Stimulated activated CD8-positive, alpha-beta memory T cell treated with anti-CD3 and anti-CD28 coated beads, Interleukin-12 subunit alpha, Interleukin-12 subunit beta, amount 100 ng/mL, for 1 hour (primary cell): ENCODE results near the gene DNAH14.
"Not testable (repeated sequence)": the region's sequence is repeated elsewhere in the genome, so short reads cannot be mapped to it uniquely, and the experiment has no call there.

Experiments
- DNase-seq: peaks from one replicate; pipeline ENCODE4 v3.0.0-alpha.2; 2020; ENCODE audit warnings: low read depth

The DNAH14 gene

DNA sequence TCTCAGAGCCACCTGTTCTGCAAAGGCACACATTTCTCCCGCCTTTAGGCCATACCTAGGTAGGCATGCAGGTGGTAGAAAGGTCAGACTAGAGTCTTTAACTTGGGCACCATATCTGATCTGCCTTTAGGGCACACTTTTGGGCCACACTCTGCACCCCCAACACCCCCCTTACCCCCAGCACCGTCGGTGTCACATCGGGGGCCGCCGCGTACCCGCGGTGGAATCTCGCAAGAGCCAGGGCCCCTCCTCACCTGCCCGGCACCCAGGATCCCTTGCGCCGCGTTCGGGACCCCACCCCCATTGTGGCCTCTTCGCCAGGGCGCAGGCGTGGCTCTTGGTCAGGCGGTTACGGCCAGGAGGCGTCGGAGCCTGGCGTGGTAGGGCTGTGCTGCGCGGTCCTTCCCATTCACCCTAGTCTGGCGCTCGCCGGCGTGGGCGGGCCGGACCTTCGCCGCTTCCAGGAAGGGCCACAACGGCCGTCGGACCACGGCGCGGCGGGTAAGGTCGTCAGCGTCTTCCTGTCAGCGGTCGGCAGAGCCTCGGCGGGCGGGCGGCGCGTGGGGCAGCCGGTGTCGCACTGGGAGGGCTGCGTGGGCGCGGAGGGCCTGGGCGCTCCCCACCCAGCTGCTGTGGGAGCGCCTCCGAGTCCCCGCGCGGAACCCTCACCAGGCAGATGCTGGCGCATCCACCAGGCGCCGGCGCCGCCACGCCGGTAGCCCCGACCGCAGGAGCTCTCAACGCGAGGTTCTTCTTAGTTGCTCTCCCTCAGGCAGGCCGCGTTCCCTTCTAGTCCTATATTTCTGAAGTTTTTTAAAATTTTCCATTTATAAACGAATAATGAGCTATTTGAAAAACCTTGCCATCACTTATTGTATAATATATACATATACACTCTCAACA, at the start of gene DNAH14:
Gene DNAH14, plus strand, starts transcription at position 341 of the 903 bp plus-strand sequence. CDS start 23,028 bp downstream, outside the sequence.
- DNase-seq, result no peak

- no peak for DNase-seq
Observed at GRCh38 chr1:224880593-224881307, 48.7 kb upstream of the DNAH14 start.

DNA sequence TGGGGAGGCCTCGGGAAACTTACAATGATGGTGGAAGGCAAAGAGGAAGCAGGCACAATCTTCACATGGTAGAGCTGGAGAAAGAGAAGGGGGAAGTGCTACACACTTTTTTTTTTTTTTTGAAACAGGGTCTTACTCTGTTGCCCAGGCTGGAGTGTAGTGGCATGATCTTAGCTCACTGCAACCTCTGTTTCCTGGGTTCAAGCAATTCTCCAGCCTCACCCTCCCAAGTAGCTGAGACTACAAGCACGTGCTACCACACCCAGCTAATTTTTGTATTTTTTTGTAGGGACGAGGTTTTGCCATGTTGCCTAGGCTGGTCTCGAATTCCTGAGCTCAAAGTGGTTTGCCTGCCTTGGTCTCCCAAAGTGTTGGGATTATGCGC, 48.2 kb upstream of the DNAH14 start:
- DNase-seq, result not testable (repeated sequence)

DNA sequence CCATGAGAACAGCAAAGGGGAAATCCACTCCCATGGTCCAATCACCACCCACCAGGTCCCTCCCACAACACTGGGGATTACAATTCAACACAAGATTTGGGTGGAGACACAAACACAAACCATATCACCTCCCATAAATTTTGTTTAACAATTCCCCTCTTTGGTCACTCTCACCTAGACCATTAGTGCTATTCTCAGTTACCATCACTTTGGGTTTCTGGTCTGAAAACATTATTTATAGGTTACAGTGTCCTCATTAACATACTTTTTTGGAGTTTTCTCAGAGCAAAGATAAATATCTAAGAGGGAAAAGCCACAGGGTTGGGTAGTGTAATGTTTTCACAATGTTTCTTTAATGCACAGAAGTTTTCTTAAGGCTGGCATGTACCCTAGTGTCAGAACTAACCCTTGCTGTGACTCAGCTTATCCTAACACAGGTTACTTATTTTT, 47.7 kb upstream of the DNAH14 start:
- no peak for DNase-seq

DNA sequence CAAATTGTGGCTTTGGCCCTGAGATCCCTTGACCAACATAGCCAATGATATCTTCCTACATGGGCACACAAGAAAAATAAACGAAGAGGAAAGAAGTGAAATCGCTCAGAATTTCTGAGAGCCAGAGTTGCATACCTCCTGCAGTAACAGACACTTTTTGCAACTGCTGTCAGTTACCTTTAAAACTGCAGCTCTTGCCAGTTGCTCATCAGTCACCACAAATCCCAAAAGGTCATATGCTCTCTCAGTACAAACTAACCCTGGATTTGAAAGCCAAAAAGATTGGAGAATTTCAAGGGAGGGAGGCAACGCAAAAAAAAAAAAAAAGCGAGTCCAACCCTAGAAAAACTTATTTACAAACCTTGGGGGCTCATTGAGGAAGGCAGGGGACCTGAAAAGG, 47.2 kb upstream of the DNAH14 start:
- no peak for DNase-seq

DNA sequence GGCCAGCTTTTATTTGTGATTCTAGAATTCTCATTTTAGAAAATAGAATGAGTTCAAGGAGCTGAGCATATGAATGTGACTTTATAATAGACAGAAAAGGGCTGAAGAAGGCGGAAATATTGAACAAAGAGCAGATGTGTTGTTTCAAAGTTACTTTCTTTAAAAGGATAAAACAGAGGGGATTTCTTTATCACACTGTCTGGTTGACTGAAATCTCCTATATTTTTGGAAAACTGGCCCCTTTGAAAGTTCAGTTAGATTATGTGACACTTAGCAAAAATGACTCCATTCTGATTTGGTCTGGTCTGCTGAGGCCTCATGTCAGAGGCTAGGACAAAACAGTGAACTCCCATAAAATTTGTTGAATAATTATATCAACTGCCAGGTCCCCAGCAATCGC, 46.4 kb upstream of the DNAH14 start:
- no peak for DNase-seq

DNA sequence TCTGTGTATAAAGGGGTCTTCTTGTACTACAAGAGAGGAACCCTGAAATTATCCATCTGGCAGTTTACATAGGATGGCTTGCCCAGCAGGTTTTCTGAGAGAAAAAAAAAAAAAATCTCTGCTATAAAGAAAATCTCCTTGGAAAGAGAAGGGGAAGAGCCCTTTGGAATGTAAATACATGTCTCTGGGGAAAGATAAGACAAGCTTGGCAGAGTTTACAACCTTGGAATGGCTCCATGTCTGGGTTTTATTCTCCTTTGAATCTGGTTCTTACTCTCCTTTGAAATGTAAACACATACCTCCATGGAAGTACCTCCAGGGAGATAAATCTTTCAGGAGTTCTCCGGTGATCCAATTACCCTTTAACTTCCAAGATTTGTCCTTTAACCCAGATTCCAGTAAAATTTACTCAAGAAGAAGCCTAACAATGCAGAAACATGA, 45.1 kb upstream of the DNAH14 start:
- DNase-seq, result no peak

GRCh38 chr1:224885376-224885775, 44.1 kb upstream of the DNAH14 start:
- not testable (repeated sequence) for DNase-seq

DNA sequence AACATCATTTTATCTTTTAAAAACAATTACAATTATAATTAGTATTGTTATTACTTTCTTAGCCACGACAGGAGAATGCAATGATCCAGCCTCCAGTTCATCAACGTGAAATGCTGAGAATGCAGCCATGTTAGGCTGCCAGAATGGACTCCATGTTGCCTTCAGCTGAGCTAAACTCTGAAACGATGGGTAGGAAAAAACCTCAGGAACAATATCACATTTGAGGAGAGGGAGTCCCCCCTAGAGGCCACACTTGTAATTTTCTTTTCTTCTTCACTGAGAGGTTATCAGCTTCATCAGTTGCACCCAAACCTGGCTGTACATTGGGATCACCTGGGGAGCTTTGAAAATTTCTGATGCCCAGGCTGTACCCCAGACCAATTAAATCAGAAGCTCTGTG, 34.6 kb upstream of the DNAH14 start:
- DNase-seq, result no peak

DNA sequence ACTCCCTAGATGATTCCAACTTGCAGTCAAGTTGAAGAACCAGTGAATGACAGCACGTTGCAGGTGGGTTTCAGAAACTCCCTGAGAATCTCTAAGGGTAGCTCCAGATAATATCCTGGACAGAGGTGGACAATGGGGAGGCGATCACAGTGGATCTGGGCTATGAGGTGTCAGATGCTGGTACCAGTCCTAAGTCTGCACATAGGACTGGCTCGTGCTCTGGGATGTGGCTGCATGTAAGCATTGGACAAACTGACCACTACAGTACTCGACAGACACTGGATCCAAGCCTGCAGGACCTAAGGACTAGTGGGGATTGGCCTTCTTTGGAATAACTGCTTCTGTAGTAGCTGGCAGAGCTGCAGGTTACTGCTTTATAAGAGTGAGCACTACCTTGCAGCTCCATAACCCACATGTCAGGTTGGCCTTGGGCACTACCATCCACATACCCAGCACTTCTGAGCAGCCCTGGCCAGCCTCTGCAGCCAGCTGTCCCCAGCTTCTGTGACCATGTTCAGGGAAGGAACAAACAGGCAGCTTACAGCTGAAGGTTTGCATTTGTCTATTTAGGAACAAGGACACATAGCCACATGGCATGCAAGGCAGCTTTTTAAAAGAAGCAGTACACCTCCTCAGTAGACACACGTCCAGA, 33.2 kb upstream of the DNAH14 start:
- no peak for DNase-seq

- no peak for DNase-seq
Observed at GRCh38 chr1:224897529-224898327, 31.7 kb upstream of the DNAH14 start.

DNA sequence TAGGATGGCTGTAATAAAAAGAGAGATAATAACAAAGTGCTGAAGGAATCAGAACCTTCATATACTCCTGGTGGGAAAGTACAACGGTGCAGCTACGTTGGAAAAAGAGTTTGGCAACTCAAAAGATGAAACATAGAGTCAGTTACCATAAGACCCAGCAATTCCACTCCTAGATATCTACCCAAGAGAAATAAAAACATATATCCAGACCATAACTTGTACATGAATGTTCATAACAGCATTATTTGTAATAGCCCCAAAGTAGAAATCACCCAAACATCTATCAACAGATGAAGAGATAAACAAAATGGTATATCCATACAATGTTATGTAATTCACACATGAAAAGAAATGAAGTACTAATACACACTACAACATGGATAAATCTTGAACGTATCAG, 30.5 kb upstream of the DNAH14 start:
- no peak for DNase-seq

DNA sequence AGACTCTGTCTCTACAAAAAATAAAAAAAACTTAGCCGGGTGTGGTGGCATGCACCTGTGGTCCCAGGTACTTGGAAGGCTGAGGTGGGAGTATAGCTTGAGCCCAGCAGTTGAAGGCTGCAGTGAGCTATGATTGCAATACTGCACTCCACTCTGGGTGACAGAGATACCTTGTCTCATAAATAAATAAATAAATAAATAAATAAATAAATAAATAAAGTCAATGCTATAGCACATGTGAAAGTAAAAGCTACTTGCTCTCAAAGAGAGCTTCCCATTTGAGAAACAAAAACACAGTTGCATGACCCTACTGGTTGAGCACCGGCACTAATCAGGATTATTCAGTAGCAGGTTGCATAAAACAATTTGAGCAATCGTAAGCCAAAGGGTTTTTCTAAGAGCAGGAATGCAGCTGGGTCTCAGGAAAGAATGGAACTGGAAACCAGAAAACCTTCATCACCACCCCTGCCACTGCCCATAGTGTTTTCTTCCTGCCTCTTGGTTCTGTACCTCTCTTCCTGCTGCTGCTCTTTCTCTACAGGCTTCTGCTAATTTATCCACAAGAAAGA, 29.3 kb upstream of the DNAH14 start:
- no peak for DNase-seq

DNA sequence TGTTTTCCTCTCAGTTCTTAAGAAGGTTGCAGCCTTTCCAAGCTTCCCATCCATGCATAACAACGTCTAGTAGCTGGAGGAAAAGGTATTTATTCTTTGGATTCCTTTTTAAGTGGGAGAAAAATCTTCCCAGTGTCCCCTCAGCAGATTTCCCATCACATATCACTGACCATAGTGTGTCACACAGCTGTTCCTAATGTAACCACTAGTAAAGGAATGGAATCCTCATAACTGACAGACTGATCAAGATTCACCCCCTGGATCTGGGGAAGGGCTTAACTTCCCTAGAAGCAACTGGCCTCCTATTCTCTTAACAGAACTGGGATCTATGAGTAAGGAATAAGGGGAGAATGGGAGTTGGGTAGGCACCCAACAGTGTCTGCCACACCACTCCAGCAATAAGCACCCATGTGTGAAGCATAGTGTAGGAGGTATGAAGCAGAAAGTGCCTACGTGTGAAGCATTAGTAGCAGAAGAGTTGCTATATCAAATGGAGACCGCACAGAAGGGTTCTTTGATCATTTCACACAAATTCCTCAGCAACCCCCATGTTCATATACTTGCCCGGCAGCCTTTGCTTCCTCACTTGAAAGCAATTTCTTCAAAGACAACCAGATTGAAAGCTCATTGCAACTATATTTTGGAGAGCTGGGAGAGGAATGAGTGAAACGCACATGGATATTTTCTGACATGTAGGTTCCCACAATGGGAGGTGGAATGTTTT, 28.2 kb upstream of the DNAH14 start:
- DNase-seq, result no peak

- DNase-seq, result no peak
Observed at GRCh38 chr1:224903955-224904354, 25.5 kb upstream of the DNAH14 start.

DNA sequence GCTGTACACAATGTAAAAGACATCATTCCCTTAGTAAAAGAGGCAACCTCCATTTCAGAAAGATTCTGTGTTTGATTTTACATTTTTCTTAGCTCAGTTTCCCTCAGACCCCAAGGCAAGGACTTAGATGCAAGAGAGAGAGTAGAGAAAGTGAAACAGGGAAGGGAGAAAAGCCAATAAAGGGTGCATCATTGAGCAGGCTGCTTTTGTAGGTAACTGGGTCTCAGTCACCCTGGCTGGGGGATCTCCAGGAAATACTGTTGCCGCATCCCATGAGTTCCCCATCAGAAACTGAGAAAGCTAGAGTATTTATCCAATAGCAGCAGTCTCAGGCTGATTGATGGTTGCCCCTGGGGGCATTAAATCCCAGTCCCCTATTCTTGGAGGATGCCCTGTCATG, 23.1 kb upstream of the DNAH14 start:
- DNase-seq, result no peak

GRCh38 chr1:224911217-224911616, 18.3 kb upstream of the DNAH14 start:
- no peak for DNase-seq

GRCh38 chr1:224914292-224914900, 15.1 kb upstream of the DNAH14 start:
- DNase-seq, result no peak

DNA sequence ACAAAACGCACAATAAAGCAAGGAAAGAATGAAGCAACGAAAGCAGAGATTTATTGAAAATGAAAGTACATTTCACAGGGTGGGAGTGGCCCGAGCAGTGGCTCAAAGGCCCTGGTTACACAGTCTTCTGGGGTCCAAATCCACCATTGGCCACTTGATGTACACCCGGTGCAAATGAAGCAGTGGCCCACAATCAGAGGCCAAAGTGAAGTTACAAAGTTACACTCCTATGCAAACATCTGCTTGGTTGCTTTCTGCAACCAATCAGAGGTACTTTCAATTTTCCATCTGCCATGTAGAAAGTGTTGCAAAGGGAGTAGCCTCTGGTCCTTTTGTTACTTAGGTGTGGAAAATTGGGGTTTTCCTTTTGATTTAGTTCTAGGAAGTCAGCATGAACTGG, 10.0 kb upstream of the DNAH14 start:
- DNase-seq, result no peak

- no peak for DNase-seq
Observed at GRCh38 chr1:224920930-224921329, 8.5 kb upstream of the DNAH14 start.
